Brain microvascular endothelial cell (primary cell): ENCODE data around the gene HIF3A.

Source experiments
- DNase-seq: peaks from one replicate; pipeline ENCODE4 v3.0.0-alpha.2; 2020
- H3K27ac ChIP-seq: fragments of 250-450 bp; sonication (Bioruptor Pico); 2 replicates; pipeline ENCODE4 v1.5.1; 2020; ENCODE audit warnings: mild to moderate bottlenecking, moderate library complexity
- H3K27me3 ChIP-seq: fragments of 250-450 bp; sonication (Bioruptor Pico); replicated peaks from 2 replicates; pipeline ENCODE4 v1.5.1; 2020; ENCODE audit warnings: mild to moderate bottlenecking
- H3K36me3 ChIP-seq: fragments of 250-450 bp; sonication (Bioruptor Pico); replicated peaks from 2 replicates; pipeline ENCODE4 v1.5.1; 2020; ENCODE audit warnings: mild to moderate bottlenecking
- H3K4me3 ChIP-seq: 2 replicates; pipeline ENCODE4 v1.5.1; 2011; ENCODE audit warnings: low read depth, mild to moderate bottlenecking, control low read depth, low read length, moderate library complexity
- in situ Hi-C: cut with HindIII; loops from 2 replicates; pipeline ENCODE4 v1.10.0; 2017; ENCODE audit warnings: low sequenced_read_pairs, low pct_ligation_motif_present
- TF ChIP-seq, protein P1 (sequence below): IDR thresholded peaks from 2 replicates; pipeline ENCODE4 v1.5.1; 2011; ENCODE audit warnings: low read depth, mild to moderate bottlenecking, moderate library complexity, low read length, control low read depth, inconsistent platforms; ENCODE audit errors: missing control alignments

Gene HIF3A

DNA sequence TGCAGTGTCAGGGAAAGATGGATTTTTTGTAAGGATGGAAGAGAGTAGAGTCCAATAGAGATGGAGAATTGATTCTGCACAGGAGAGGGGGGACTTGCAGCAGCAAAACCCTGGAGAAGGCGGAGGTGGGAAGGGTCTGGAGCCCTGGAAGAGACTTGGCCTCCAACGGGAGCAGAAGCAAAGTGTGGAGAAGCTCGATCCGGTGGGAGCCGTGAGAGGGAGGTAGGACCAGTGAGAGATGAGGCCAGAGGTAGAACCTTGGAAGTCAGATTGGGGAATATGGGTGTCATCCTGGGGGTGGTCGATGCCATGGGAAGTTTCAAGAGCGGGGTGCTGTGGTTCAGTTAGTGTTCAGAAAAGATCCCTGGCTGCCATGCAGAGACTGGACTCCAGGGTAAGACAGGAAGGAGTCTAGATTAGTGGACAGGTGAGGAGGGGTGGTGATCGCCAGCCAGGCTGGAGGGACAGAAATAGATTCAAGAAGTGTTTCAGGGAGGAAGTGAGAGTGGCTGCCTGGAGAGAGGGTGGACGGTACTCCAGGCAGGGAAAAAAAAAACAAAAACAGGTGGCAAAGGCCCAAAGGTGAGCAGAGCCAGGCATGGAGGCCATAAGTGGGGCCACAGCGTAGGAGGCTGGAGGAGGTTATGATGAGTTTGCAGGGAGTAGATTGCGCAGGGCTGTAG, 52.6 kb downstream of the HIF3A start:
- Histone ChIP-seq H3K27ac (no peak overlapping the region), H3K36me3 (peaks cover 9% of the 10 kb centered on the region), H3K4me3 (no peak overlapping the region), H3K27me3 (no peaks in the 10 kb centered on the region)
- TF ChIP-seq, protein P1, sequence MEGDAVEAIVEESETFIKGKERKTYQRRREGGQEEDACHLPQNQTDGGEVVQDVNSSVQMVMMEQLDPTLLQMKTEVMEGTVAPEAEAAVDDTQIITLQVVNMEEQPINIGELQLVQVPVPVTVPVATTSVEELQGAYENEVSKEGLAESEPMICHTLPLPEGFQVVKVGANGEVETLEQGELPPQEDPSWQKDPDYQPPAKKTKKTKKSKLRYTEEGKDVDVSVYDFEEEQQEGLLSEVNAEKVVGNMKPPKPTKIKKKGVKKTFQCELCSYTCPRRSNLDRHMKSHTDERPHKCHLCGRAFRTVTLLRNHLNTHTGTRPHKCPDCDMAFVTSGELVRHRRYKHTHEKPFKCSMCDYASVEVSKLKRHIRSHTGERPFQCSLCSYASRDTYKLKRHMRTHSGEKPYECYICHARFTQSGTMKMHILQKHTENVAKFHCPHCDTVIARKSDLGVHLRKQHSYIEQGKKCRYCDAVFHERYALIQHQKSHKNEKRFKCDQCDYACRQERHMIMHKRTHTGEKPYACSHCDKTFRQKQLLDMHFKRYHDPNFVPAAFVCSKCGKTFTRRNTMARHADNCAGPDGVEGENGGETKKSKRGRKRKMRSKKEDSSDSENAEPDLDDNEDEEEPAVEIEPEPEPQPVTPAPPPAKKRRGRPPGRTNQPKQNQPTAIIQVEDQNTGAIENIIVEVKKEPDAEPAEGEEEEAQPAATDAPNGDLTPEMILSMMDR: no peak
- in situ Hi-C loops: no loop called here
- no peak for DNase-seq

DNA sequence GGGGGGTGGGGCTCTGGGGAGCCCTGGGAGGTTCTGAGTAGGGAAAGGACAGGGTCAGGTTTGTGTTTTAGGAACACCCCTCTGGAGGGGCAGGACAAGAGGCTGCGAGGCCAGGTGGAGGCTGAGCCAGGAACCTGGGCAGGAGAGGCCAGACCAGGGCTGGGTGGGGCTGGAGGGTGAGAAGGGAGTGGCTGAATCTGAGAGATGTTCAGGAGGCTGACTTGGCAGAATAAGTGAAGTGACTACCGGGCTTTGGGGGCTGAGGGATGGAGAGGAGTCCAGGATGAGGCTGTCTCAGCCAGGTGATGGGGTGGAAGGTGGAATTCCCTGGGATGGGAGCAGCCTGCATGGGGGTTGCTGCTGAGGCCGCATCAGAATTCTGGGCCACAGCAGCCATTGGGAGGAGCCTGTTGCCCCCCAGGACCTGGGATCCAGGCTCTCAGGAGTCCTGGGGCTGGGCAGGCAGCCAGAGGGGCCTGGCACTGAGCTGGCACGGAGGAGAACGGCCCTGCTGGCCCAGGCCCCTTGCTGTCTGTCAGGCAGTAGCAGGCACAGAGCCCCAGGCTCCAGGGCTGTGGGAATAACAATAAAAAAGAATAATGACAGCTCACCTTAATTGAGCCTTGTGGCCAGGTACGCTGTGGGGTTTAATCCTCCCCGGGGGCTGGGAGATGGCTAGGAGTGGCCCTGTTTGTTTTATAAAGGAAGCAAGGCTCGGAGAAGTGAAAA, 53.4 kb downstream of the HIF3A start:
- Histone ChIP-seq H3K27ac (peak overlapping the region; percentile 72), H3K36me3 (peaks cover 17% of the 10 kb centered on the region), H3K4me3 (no peak overlapping the region), H3K27me3 (no peaks in the 10 kb centered on the region)
- in situ Hi-C loops: no loop called here
- TF ChIP-seq, protein P1: no peak
- DNase-seq: no peak

DNA sequence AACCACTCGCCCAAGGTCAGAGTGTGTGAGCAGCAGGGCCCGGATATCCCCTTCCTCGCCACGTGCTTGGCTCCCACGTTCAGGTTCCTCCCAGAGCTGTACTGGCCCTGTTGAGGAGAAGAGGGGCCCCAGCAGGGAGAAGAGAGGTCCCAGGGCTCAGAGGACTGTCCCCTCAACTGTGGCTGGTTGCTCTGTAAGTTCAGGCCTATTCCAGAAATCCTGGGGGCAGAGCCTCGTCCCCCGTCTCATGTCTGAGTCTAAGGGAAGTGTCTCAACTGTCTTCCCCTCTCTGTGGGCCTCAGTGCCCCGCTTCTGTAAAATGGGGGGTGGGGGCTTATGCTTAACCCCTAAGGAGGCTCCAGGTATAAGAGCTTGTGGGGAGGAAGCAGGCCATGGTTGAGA, 53.9 kb downstream of the HIF3A start:
- DNase-seq: no peak
- H3K4me3 ChIP-seq: no peak overlapping the region

DNA sequence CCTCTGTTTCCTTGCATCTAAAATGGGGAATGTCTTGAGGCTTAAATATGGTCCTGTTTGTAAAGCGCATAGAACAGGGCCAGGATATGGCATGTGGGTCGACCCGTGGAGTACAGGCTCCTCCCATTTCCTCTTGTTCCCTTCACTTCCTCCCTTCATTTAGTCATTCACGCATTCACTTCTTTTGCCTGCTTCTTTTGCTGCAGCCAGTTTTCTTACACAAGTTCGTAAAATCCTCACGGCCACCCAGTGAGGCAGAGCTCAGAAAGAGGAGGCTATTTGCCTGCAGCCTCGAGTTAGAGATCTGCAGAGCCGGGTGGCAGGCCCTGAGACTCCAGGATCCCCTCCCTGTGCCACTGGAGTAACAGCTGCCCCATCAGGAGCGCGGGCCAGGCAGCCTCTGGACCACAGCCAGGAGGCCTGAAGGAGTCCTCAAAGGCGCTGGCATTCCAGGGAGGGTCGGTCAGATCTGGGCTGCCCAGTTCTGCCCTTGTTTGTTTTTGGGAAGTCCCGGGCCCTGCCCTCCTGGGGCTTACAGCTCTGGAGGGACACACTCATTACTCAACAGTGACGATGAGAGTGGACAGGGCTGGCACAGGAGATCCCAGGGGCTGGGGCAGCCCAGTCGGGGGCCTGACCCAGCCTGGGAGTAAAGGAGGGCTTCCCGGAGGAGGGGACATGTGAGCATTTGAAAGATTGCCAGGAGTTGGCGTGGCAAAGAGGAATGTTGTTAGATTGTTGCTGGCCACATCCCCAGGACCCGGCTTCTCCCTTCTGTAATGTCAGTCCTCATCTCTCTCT, 54.6 kb downstream of the HIF3A start:
- DNase-seq: peak; percentile 63
- H3K4me3 ChIP-seq: no peak overlapping the region
- H3K27ac ChIP-seq: peak overlapping the region; percentile 72
- in situ Hi-C loops: no loop called here
- no peaks in the 10 kb centered on the region for H3K27me3 ChIP-seq
- H3K36me3 ChIP-seq: peaks cover 20% of the 10 kb centered on the region
- TF ChIP-seq, protein P1: no peak

More for the DNA sequence above, 53.9 kb downstream of the HIF3A start:
- in situ Hi-C loops: no loop called here
- peak overlapping the region; percentile 72 for H3K27ac ChIP-seq
- H3K27me3 ChIP-seq: no peaks in the 10 kb centered on the region
- TF ChIP-seq, protein P1: no peak
- peaks cover 19% of the 10 kb centered on the region for H3K36me3 ChIP-seq

DNA sequence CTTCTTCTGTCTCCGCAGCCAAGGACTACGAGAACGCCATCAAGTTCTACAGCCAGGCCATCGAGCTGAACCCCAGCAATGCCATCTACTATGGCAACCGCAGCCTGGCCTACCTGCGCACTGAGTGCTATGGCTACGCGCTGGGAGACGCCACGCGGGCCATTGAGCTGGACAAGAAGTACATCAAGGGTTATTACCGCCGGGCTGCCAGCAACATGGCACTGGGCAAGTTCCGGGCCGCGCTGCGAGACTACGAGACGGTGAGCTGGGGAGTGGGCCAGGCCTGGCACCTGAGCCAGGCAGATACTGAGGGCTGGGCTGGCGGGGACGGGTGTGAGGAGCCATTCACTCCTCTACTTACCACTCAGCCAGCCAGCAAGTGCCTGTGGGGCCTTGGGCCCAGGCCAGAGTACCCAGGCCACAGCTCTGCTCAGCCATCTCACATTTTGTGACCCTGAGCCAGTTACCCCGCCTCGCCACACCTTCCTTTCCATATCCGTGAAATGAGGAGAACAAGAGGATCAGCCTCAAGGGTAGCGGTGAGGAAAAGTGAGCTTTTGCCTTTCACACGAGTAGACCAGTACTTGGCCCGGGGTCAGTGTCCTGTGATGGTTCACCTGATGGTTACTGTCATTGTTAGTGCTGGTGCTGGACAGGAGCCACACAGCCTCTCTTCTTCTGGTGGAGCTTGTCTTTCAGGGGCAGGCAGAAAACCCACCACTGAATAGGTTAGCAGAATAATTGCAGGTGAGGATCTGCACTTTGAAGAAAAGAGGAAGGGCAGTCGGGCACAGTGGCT, 57.1 kb downstream of the HIF3A start:
- no peak for DNase-seq
- TF ChIP-seq, protein P1: no peak
- Histone ChIP-seq H3K36me3 (peaks cover 22% of the 10 kb centered on the region), H3K4me3 (no peak overlapping the region), H3K27me3 (no peaks in the 10 kb centered on the region), H3K27ac (no peak overlapping the region)
- in situ Hi-C loops: no loop called here
